ENCODE results near the gene ACTN4.

The ACTN4 gene

GRCh38 chr19:38707512-38708114 is 60.2 kb downstream of the ACTN4 start:
- Histone ChIP-seq H3K4me1 (ENCODE audit: insufficient read depth, low read length) (no peaks in the 10 kb centered on the region), H3K9ac (ENCODE audit: low read depth, low read length) (no peak overlapping the region), H3K9me3 (ENCODE audit: control insufficient read depth, insufficient read depth, low read length) (no peaks in the 10 kb centered on the region), H3K36me3 (ENCODE audit: insufficient read depth, low read length) (peaks cover 59% of the 10 kb centered on the region)

- no peak overlapping the region for H3K9ac ChIP-seq (ENCODE audit: low read depth, low read length)
- H3K4me1 ChIP-seq (ENCODE audit: insufficient read depth, low read length) = no peaks in the 10 kb centered on the region
- no peaks in the 10 kb centered on the region for H3K9me3 ChIP-seq (ENCODE audit: control insufficient read depth, insufficient read depth, low read length)
- peaks cover 61% of the 10 kb centered on the region for H3K36me3 ChIP-seq (ENCODE audit: insufficient read depth, low read length)
Measured at GRCh38 chr19:38708413-38709024, 61.1 kb downstream of the ACTN4 start.

- Histone ChIP-seq H3K9me3 (ENCODE audit: control insufficient read depth, insufficient read depth, low read length) (no peaks in the 10 kb centered on the region), H3K36me3 (ENCODE audit: insufficient read depth, low read length) (peaks cover 55% of the 10 kb centered on the region), H3K9ac (ENCODE audit: low read depth, low read length) (no peak overlapping the region), H3K4me1 (ENCODE audit: insufficient read depth, low read length) (no peaks in the 10 kb centered on the region)
Measured at GRCh38 chr19:38709119-38709518, 61.7 kb downstream of the ACTN4 start.

GRCh38 chr19:38709671-38710415 is 62.4 kb downstream of the ACTN4 start:
- Histone ChIP-seq H3K36me3 (ENCODE audit: insufficient read depth, low read length) (peaks cover 59% of the 10 kb centered on the region), H3K9ac (ENCODE audit: low read depth, low read length) (no peak overlapping the region), H3K4me1 (ENCODE audit: insufficient read depth, low read length) (no peaks in the 10 kb centered on the region), H3K9me3 (ENCODE audit: control insufficient read depth, insufficient read depth, low read length) (no peaks in the 10 kb centered on the region)

GRCh38 chr19:38710416-38710702 is 62.9 kb downstream of the ACTN4 start:
- Histone ChIP-seq H3K4me1 (ENCODE audit: insufficient read depth, low read length) (no peaks in the 10 kb centered on the region), H3K36me3 (ENCODE audit: insufficient read depth, low read length) (peaks cover 60% of the 10 kb centered on the region), H3K9me3 (ENCODE audit: control insufficient read depth, insufficient read depth, low read length) (no peaks in the 10 kb centered on the region), H3K9ac (ENCODE audit: low read depth, low read length) (no peak overlapping the region)

- H3K9me3 ChIP-seq (ENCODE audit: control insufficient read depth, insufficient read depth, low read length) = no peaks in the 10 kb centered on the region
- H3K36me3 ChIP-seq (ENCODE audit: insufficient read depth, low read length) = peaks cover 56% of the 10 kb centered on the region
- no peaks in the 10 kb centered on the region for H3K4me1 ChIP-seq (ENCODE audit: insufficient read depth, low read length)
- H3K9ac ChIP-seq (ENCODE audit: low read depth, low read length) = no peak overlapping the region
Measured at GRCh38 chr19:38710928-38711725, 63.7 kb downstream of the ACTN4 start.

- H3K9ac ChIP-seq (ENCODE audit: low read depth, low read length) = no peak overlapping the region
- H3K9me3 ChIP-seq (ENCODE audit: control insufficient read depth, insufficient read depth, low read length) = no peaks in the 10 kb centered on the region
- peaks cover 58% of the 10 kb centered on the region for H3K36me3 ChIP-seq (ENCODE audit: insufficient read depth, low read length)
- no peaks in the 10 kb centered on the region for H3K4me1 ChIP-seq (ENCODE audit: insufficient read depth, low read length)
Measured at GRCh38 chr19:38711726-38712153, 64.3 kb downstream of the ACTN4 start.

- Histone ChIP-seq H3K9me3 (ENCODE audit: control insufficient read depth, insufficient read depth, low read length) (no peaks in the 10 kb centered on the region), H3K36me3 (ENCODE audit: insufficient read depth, low read length) (peaks cover 59% of the 10 kb centered on the region), H3K4me1 (ENCODE audit: insufficient read depth, low read length) (no peaks in the 10 kb centered on the region), H3K9ac (ENCODE audit: low read depth, low read length) (no peak overlapping the region)
Measured at GRCh38 chr19:38712161-38712748, 64.8 kb downstream of the ACTN4 start.

- Histone ChIP-seq H3K9ac (ENCODE audit: low read depth, low read length) (no peak overlapping the region), H3K9me3 (ENCODE audit: control insufficient read depth, insufficient read depth, low read length) (no peaks in the 10 kb centered on the region), H3K36me3 (ENCODE audit: insufficient read depth, low read length) (peaks cover 52% of the 10 kb centered on the region), H3K4me1 (ENCODE audit: insufficient read depth, low read length) (no peaks in the 10 kb centered on the region)
Measured at GRCh38 chr19:38713227-38713649, 65.8 kb downstream of the ACTN4 start.

GRCh38 chr19:38713865-38714264 is 66.4 kb downstream of the ACTN4 start:
- H3K9me3 ChIP-seq (ENCODE audit: control insufficient read depth, insufficient read depth, low read length) = no peaks in the 10 kb centered on the region
- no peak overlapping the region for H3K9ac ChIP-seq (ENCODE audit: low read depth, low read length)
- peaks cover 50% of the 10 kb centered on the region for H3K36me3 ChIP-seq (ENCODE audit: insufficient read depth, low read length)
- H3K4me1 ChIP-seq (ENCODE audit: insufficient read depth, low read length) = no peaks in the 10 kb centered on the region

GRCh38 chr19:38714354-38714778 is 66.9 kb downstream of the ACTN4 start:
- peaks cover 52% of the 10 kb centered on the region for H3K36me3 ChIP-seq (ENCODE audit: insufficient read depth, low read length)
- no peak overlapping the region for H3K9ac ChIP-seq (ENCODE audit: low read depth, low read length)
- H3K9me3 ChIP-seq (ENCODE audit: control insufficient read depth, insufficient read depth, low read length) = no peaks in the 10 kb centered on the region
- no peaks in the 10 kb centered on the region for H3K4me1 ChIP-seq (ENCODE audit: insufficient read depth, low read length)

- Histone ChIP-seq H3K4me1 (ENCODE audit: insufficient read depth, low read length) (no peaks in the 10 kb centered on the region), H3K36me3 (ENCODE audit: insufficient read depth, low read length) (peaks cover 47% of the 10 kb centered on the region), H3K9ac (ENCODE audit: low read depth, low read length) (no peak overlapping the region), H3K9me3 (ENCODE audit: control insufficient read depth, insufficient read depth, low read length) (no peaks in the 10 kb centered on the region)
Measured at GRCh38 chr19:38715555-38715954, 68.1 kb downstream of the ACTN4 start.

- Histone ChIP-seq H3K9me3 (ENCODE audit: control insufficient read depth, insufficient read depth, low read length) (no peaks in the 10 kb centered on the region), H3K4me1 (ENCODE audit: insufficient read depth, low read length) (no peaks in the 10 kb centered on the region), H3K36me3 (ENCODE audit: insufficient read depth, low read length) (peaks cover 48% of the 10 kb centered on the region), H3K9ac (ENCODE audit: low read depth, low read length) (no peak overlapping the region)
Measured at GRCh38 chr19:38717051-38717450, 69.6 kb downstream of the ACTN4 start.

- Histone ChIP-seq H3K4me1 (ENCODE audit: insufficient read depth, low read length) (no peaks in the 10 kb centered on the region), H3K9ac (ENCODE audit: low read depth, low read length) (no peak overlapping the region), H3K36me3 (ENCODE audit: insufficient read depth, low read length) (peaks cover 56% of the 10 kb centered on the region), H3K9me3 (ENCODE audit: control insufficient read depth, insufficient read depth, low read length) (no peaks in the 10 kb centered on the region)
Measured at GRCh38 chr19:38717855-38718254, 70.4 kb downstream of the ACTN4 start.

Data from ES-I3 (cell line).